HepG2 (cell line): ENCODE data around the gene CASZ1. TPM values are rescaled to one million over a fixed set of nuclear protein-coding genes. Genes with fewer than 3 reads are reported as not detected.

Experiments used
- ATAC-seq: fragments of 200-7000 bp; cut with Tn5 transposase; 3 replicates; pipeline ENCODE4 v1.9.1; 2020; ENCODE audit warnings: mild to moderate bottlenecking, moderate library complexity
- BruUV-seq: library from RNA; stranded (reverse); fragments of 400-500 nt; replicated peaks from 2 replicates; lab custom pipeline; 2021; lab: Mats Ljungman, UMichigan
- CTCF ChIA-PET: fragments of 300-600 bp; formaldehyde crosslinking; extraction: SDS; loops from one replicate; lab custom pipeline; 2021; ENCODE audit warnings: low total read pairs, inconsistent platforms, low intra/inter-chr PET ratio; lab: Yijun Ruan, JAX
- POLR2A ChIA-PET: fragments of 350-600 bp; sonication (Branson Sonifier 250); formaldehyde crosslinking; loops from one replicate; lab custom pipeline; 2020; ENCODE audit warnings: antibody characterized with exemption, inconsistent platforms; lab: Yijun Ruan, JAX
- DNase-seq: peaks from one replicate; pipeline ENCODE4 v3.0.0-alpha.2; 2015; ENCODE audit warnings: low spot score
- FAIRE-seq: peaks from 3 replicates; lab custom pipeline; 2011; peaks lifted over from hg19 to GRCh38; lab: Jason Lieb, UNC
- H2AFZ ChIP-seq: one replicate; pipeline ENCODE4 v1.6.1; 2011; ENCODE audit warnings: low read length, inconsistent platforms
- H3K27ac ChIP-seq: fragments of 300-600 bp; 3 replicates; pipeline ENCODE4 v1.8.0; 2011; ENCODE audit warnings: mixed run types, mild to moderate bottlenecking, mixed read lengths, low read length, inconsistent platforms; ENCODE audit not compliant: insufficient read depth; ENCODE audit errors: extremely low read length
- H3K27me3 ChIP-seq, 2 experiments: fragments of 200-600 bp in 1 of 2; 2 replicates in 1 of 2; 3 replicates in 1 of 2; pipeline versions ENCODE4 v1.6.0 to v1.8.0; 2011; ENCODE audit warnings: low read length in 2 of 2, mild to moderate bottlenecking in 2 of 2, moderate library complexity in 2 of 2, inconsistent platforms in 1 of 2; ENCODE audit not compliant: insufficient read depth in 2 of 2, control insufficient read depth in 1 of 2
- H3K36me3 ChIP-seq, 2 experiments: fragments of 200-600 bp in 1 of 2; replicated peaks in 1 of 2; 2 replicates in 1 of 2; 3 replicates in 1 of 2; pipeline versions ENCODE4 v1.5.1 to v1.8.0; 2011; ENCODE audit warnings: low read length in 2 of 2, inconsistent platforms in 1 of 2; ENCODE audit not compliant: insufficient read depth in 2 of 2, control insufficient read depth in 1 of 2
- H3K4me1 ChIP-seq: 2 replicates; pipeline ENCODE4 v1.5.1; 2012; ENCODE audit warnings: low read length, inconsistent platforms; ENCODE audit not compliant: insufficient read depth
- H3K4me2 ChIP-seq: 2 replicates; pipeline ENCODE4 v1.6.0; 2011; ENCODE audit warnings: low read depth, low read length, inconsistent platforms
- H3K4me3 ChIP-seq, 3 experiments: fragments of 200-600 bp in 1 of 3; sonication (generic), shearing (Covaris generic) in 1 of 3; replicated peaks in 1 of 3; 2 replicates each; pipeline ENCODE4 v1.5.1; 2011 to 2016; ENCODE audit warnings: low read length in 3 of 3, inconsistent platforms in 2 of 3, low read depth in 2 of 3, mild to moderate bottlenecking in 2 of 3, control low read depth in 1 of 3, mixed read lengths in 1 of 3; ENCODE audit not compliant: insufficient read depth in 1 of 3
- H3K79me2 ChIP-seq: one replicate; pipeline ENCODE4 v1.6.1; 2011; ENCODE audit warnings: low read length, inconsistent platforms; ENCODE audit not compliant: insufficient read depth
- H3K9ac ChIP-seq: 2 replicates; pipeline ENCODE4 v1.6.0; 2011; ENCODE audit warnings: mild to moderate bottlenecking, low read depth, low read length, inconsistent platforms; ENCODE audit not compliant: insufficient read depth
- H3K9me3 ChIP-seq: 2 replicates; pipeline ENCODE4 v1.5.1; 2012; ENCODE audit warnings: mild to moderate bottlenecking, low read length
- H4K20me1 ChIP-seq: 2 replicates; pipeline ENCODE4 v1.6.0; 2011; ENCODE audit warnings: inconsistent platforms, mild to moderate bottlenecking, low read length, moderate library complexity; ENCODE audit not compliant: insufficient read depth
- BORCS8-MEF2B ChIP-seq: sonication (generic); formaldehyde crosslinking; IDR thresholded peaks from 2 replicates; pipeline ENCODE4 v1.8.0; 2022; ENCODE audit warnings: mild to moderate bottlenecking, missing genetic modification reagents
- ETV6 ChIP-seq: sonication (generic); formaldehyde crosslinking; conservative IDR thresholded peaks from 2 replicates; pipeline ENCODE4 v1.4.0; 2020; ENCODE audit warnings: missing genetic modification reagents
- GABPB1 ChIP-seq: IDR thresholded peaks from 2 replicates; pipeline ENCODE4 v1.6.1; 2016; ENCODE audit warnings: mild to moderate bottlenecking, missing genetic modification reagents, moderate library complexity, missing compliant biosample characterization
- GLI4 ChIP-seq: sonication (generic); formaldehyde crosslinking; IDR thresholded peaks from 2 replicates; pipeline ENCODE4 v1.5.1; 2020; ENCODE audit warnings: missing genetic modification reagents, mild to moderate bottlenecking, moderate library complexity, borderline replicate concordance
- HOMEZ ChIP-seq: IDR thresholded peaks from 2 replicates; pipeline ENCODE4 v1.6.1; 2016; ENCODE audit warnings: low read depth
- NFIB ChIP-seq: sonication (generic); formaldehyde crosslinking; IDR thresholded peaks from 2 replicates; pipeline ENCODE4 v1.9.0; 2021; ENCODE audit warnings: missing genetic modification reagents, mild to moderate bottlenecking, borderline replicate concordance
- PRPF4 ChIP-seq: fragments of 200-400 bp; formaldehyde crosslinking; IDR thresholded peaks from 2 replicates; pipeline ENCODE4 v1.6.1; 2016; ENCODE audit warnings: low read length, low read depth; ENCODE audit not compliant: poor library complexity, severe bottlenecking
- RNF219 ChIP-seq: sonication (generic); formaldehyde crosslinking; IDR thresholded peaks from 2 replicates; pipeline ENCODE4 v1.5.0; 2020; ENCODE audit warnings: mild to moderate bottlenecking, missing genetic modification reagents
- SETDB1 ChIP-seq: sonication (generic); formaldehyde crosslinking; IDR thresholded peaks from 2 replicates; pipeline ENCODE4 v1.5.1; 2020; ENCODE audit warnings: missing genetic modification reagents, mild to moderate bottlenecking, borderline replicate concordance
- SMAD9 ChIP-seq: sonication (generic); formaldehyde crosslinking; IDR thresholded peaks from 2 replicates; pipeline ENCODE4 v1.5.1; 2020; ENCODE audit warnings: mild to moderate bottlenecking, missing genetic modification reagents
- ZFP82 ChIP-seq: sonication (generic); formaldehyde crosslinking; IDR thresholded peaks from 2 replicates; pipeline ENCODE4 v1.5.1; 2020; ENCODE audit warnings: mild to moderate bottlenecking, missing genetic modification reagents, borderline replicate concordance
- ZNF792 ChIP-seq: IDR thresholded peaks from 2 replicates; pipeline ENCODE4 v1.6.1; 2016
- WGBS: methylation state at CpG from one replicate; pipeline ENCODE4 v1.1.6; 2017; ENCODE audit warnings: low lambda C conversion rate; 5-methylcytosine and 5-hydroxymethylcytosine counted together
- in situ Hi-C: cut with HindIII; loops from 2 replicates; pipeline ENCODE4 v1.10.0; 2017; ENCODE audit warnings: low pct_unique_long_range_greater_than_20kb; ENCODE audit not compliant: extremely low pct_ligation_motif_present
- intact Hi-C: fragments of 100-400 bp; cut with micrococcal nuclease; formaldehyde crosslinking; loops from one replicate; pipeline ENCODE4 v1.10.0; 2022; ENCODE audit not compliant: unreplicated experiment
- polyA plus RNA-seq, 8 experiments: library from polyadenylated mRNA; depleted of rRNA in 3 of 8; stranded (reverse) in 7 of 8; unstranded in 1 of 8; fragments of >200 nt; fragmentation: Illumina TruSeq in 4 of 8; extraction: Trizol in 4 of 8; gene quantifications; 2 replicates each; pipeline versions ENCODE4 v1.2.1 to v1.2.3, GENCODE V29; 2011 to 2016; ENCODE audit warnings: low read depth in 4 of 8, missing spikeins in 1 of 8, mixed read lengths in 1 of 8; ENCODE audit not compliant: insufficient read depth in 1 of 8
- total RNA-seq, 5 experiments: library from RNA; depleted of rRNA; stranded (reverse); fragments of >200 nt; fragmentation: Illumina TruSeq; extraction: Trizol; gene quantifications; 2 replicates each; pipeline ENCODE4 v1.2.3, GENCODE V29; 2016; ENCODE audit warnings: low read depth in 1 of 5
- TF ChIP-seq, protein P1 (sequence below): sonication (generic); formaldehyde crosslinking; IDR thresholded peaks from 2 replicates; pipeline ENCODE4 v1.5.0; 2020; ENCODE audit warnings: mild to moderate bottlenecking, missing genetic modification reagents
- TF ChIP-seq, protein P2 (sequence below): sonication (generic); formaldehyde crosslinking; conservative IDR thresholded peaks from 2 replicates; pipeline ENCODE4 v1.4.0; 2020; ENCODE audit warnings: missing genetic modification reagents

Gene CASZ1
- total and polyA plus RNA-seq, 2 of the 13 experiments (the other 11 are each of a cell fraction or from before 2014, with no cell fraction given), result 1.9 to 3.7 TPM

- no peak for ATAC-seq
- Histone ChIP-seq H3K9ac (no peak overlapping the region), H3K79me2 (no peaks in the 10 kb centered on the region), H4K20me1 (no peaks in the 10 kb centered on the region; the same call in 1 of the 2 replicates), H2AFZ (no peak overlapping the region), H3K27me3 (no peaks in the 10 kb centered on the region), H3K9me3 (no peaks in the 10 kb centered on the region), H3K4me1 (peaks cover 27% of the 10 kb centered on the region), H3K4me2 (no peak overlapping the region), H3K4me3 (no peak overlapping the region), H3K36me3 (peaks cover 2 to 15% of the 10 kb centered on the region in 2 experiments; a peak in 4 of 5 replicates), H3K27ac (no peak overlapping the region)
- no peak for DNase-seq
- BruUV-seq, result no TSS peak
- ChIA-PET CTCF (no interaction called here), POLR2A (no interaction called here)
- 98% methylated on average over 3 of the region's 3 CpGs for WGBS
- FAIRE-seq, result no peak
- intact Hi-C loops, result no loop called here
- in situ Hi-C loops, result no loop called here
- TF ChIP-seq SETDB1 (CRISPR knock-in tag), result no peak
- TF ChIP-seq ZNF792, result no peak
- TF ChIP-seq SMAD9, result no peak
- TF ChIP-seq, protein P1, sequence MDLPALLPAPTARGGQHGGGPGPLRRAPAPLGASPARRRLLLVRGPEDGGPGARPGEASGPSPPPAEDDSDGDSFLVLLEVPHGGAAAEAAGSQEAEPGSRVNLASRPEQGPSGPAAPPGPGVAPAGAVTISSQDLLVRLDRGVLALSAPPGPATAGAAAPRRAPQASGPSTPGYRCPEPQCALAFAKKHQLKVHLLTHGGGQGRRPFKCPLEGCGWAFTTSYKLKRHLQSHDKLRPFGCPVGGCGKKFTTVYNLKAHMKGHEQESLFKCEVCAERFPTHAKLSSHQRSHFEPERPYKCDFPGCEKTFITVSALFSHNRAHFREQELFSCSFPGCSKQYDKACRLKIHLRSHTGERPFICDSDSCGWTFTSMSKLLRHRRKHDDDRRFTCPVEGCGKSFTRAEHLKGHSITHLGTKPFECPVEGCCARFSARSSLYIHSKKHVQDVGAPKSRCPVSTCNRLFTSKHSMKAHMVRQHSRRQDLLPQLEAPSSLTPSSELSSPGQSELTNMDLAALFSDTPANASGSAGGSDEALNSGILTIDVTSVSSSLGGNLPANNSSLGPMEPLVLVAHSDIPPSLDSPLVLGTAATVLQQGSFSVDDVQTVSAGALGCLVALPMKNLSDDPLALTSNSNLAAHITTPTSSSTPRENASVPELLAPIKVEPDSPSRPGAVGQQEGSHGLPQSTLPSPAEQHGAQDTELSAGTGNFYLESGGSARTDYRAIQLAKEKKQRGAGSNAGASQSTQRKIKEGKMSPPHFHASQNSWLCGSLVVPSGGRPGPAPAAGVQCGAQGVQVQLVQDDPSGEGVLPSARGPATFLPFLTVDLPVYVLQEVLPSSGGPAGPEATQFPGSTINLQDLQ (CRISPR knock-in tag), result no peak
- TF ChIP-seq HOMEZ, result no peak
- no peak for TF ChIP-seq ETV6 (CRISPR knock-in tag)
- TF ChIP-seq GABPB1 (CRISPR knock-in tag), result no peak
- no peak for TF ChIP-seq RNF219 (CRISPR knock-in tag)
- TF ChIP-seq NFIB (CRISPR knock-in tag), result no peak
- TF ChIP-seq, protein P2, sequence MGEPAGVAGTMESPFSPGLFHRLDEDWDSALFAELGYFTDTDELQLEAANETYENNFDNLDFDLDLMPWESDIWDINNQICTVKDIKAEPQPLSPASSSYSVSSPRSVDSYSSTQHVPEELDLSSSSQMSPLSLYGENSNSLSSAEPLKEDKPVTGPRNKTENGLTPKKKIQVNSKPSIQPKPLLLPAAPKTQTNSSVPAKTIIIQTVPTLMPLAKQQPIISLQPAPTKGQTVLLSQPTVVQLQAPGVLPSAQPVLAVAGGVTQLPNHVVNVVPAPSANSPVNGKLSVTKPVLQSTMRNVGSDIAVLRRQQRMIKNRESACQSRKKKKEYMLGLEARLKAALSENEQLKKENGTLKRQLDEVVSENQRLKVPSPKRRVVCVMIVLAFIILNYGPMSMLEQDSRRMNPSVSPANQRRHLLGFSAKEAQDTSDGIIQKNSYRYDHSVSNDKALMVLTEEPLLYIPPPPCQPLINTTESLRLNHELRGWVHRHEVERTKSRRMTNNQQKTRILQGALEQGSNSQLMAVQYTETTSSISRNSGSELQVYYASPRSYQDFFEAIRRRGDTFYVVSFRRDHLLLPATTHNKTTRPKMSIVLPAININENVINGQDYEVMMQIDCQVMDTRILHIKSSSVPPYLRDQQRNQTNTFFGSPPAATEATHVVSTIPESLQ, result no peak
- TF ChIP-seq ZFP82 (CRISPR knock-in tag), result no peak
- TF ChIP-seq BORCS8-MEF2B, result no peak
- no peak for TF ChIP-seq GLI4
- TF ChIP-seq PRPF4, result no peak
Observed at GRCh38 chr1:10602936-10603335, 193.5 kb downstream of the CASZ1 start.
